Urinary bladder (tissue), 4 donors: ENCODE results near the gene PCSK7. TPM values are rescaled to one million over a fixed set of nuclear protein-coding genes. Genes with fewer than 3 reads are reported as not detected.

Source experiments
- DNase-seq: peaks from one replicate; pipeline ENCODE4 v3.0.0-alpha.2; 2015; ENCODE audit errors: extremely low spot score
- H3K27ac ChIP-seq: one replicate; pipeline ENCODE4 v1.5.1; 2013; ENCODE audit warnings: low read depth, mild to moderate bottlenecking, moderate library complexity
- H3K36me3 ChIP-seq: one replicate; pipeline ENCODE4 v1.6.1; 2013; ENCODE audit warnings: mild to moderate bottlenecking, moderate library complexity; ENCODE audit not compliant: insufficient read depth
- H3K4me1 ChIP-seq: one replicate; pipeline ENCODE4 v1.6.1; 2013; ENCODE audit warnings: mild to moderate bottlenecking, moderate library complexity; ENCODE audit not compliant: insufficient read depth
- H3K4me3 ChIP-seq: one replicate; pipeline ENCODE4 v1.5.1; 2013; ENCODE audit warnings: low read depth, low read length
- WGBS: extraction: QIAGEN DNeasy Blood & Tissue Kit; methylation state at CpG from one replicate; pipeline ENCODE4 v1.1.7; 2013; 5-methylcytosine and 5-hydroxymethylcytosine counted together
- polyA plus RNA-seq: library from polyadenylated mRNA; stranded (reverse); fragments of 200-250 nt; gene quantifications from one replicate; pipeline ENCODE4 v1.2.3, GENCODE V29; 2013
- small RNA-seq: library from RNA; depleted of rRNA; stranded (forward); fragments of <200 nt; gene quantifications from one replicate; pipeline ENCODE3, GENCODE V24; 2014
- total RNA-seq: library from RNA; depleted of rRNA; stranded (reverse); fragments of >200 nt; gene quantifications from one replicate; pipeline ENCODE4 v1.2.3, GENCODE V29; 2014
- donor health status: healthy with polysubstance abuse.
- donor health status: healthy.

Gene PCSK7
- total and polyA plus RNA-seq, 2 donors, result 23.7 to 45.6 TPM

DNA sequence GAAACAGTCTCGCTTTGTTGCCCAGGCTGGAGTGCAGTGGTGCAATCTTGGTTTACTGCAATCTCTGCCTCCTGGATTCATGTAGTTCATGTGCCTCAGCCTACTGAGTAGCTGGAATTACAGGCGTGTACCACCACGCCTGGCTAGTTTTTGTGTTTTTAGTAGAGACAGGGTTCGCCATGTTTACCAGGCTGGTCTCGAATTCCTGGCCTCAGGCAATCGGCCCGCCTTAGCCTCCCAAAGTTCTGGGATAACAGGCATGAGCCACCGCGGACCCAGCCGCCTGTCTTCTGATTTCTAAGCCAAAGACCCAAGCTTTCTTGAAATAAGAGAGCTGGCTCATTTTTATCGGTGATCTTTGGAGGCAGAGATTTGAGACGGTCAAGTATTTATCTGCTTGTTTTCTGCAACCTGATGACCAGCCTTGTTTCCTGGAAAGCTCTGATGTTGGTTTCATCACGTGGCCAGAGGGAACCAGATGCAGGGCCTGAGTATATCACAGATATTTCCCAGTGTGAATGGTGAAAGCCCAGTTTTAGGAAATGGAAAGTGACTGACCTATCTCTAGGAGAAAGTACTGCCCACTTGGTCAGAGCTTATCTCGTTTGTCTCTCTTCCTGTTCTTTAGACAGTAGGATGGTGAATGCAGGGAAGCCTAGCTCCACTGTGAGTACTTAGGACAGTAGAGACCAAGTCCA, 59.0 kb downstream of the PCSK7 start:
- WGBS, result 75% methylated on average over 14 of the region's 14 CpGs
- Histone ChIP-seq H3K4me1 (no peaks in the 10 kb centered on the region), H3K4me3 (no peak overlapping the region), H3K27ac (no peak overlapping the region), H3K36me3 (peaks cover 2% of the 10 kb centered on the region)
- no peak for DNase-seq

DNA sequence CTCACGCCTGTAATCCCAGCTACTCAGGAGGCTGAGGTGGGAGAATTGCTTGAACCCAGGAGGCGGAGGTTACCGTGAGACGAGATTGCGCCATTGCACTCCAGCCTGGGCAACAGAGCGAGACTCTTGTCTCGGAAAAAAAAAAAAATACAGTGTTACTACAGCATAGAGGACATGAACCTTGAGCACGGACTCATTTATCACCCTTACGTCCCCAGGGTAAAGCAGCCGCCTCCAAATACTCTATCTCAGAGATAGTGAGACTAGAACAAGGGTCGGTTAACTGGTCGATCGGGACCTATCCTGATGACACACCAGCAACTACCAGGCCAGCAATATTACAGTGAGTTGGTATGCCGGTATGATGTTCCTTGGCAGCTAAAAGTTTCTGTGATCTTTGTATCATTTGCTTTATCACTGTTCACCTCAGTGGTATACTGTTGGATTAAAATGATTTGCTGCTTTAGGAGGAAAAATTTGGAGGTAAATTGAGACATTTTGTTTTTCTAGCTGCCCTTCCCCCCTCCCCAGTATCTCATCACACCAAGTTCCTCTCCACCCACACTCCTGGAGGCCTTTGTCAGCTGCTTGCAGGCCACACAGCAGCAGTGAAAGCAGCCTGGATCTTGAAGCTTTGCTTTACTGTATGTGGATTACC, 60.3 kb downstream of the PCSK7 start:
- H3K4me3 ChIP-seq, result no peak overlapping the region
- H3K36me3 ChIP-seq, result peaks cover 6% of the 10 kb centered on the region
- 81% methylated on average over 14 of the region's 14 CpGs for WGBS
- H3K4me1 ChIP-seq, result no peaks in the 10 kb centered on the region
- DNase-seq, result no peak
- no peak overlapping the region for H3K27ac ChIP-seq

DNA sequence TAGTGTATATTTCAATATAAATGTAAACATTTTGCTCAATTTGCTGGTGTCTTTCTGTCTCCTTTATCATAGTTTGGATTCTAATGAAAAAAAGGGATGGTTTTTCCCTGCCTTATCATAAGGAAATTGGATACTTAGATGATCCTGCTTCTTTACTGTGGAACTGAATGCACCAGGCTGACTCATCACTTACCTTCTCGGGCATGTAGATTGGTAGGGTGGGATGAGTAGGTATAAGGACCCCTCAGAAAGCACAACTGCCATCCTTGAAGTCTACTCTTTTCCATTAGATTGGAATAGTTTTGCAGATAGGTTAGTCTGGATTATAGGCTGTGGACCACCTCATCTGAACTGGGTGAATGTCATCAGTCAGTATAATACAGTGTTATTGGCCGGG, 60.9 kb downstream of the PCSK7 start:
- DNase-seq, result no peak
- no peak overlapping the region for H3K27ac ChIP-seq

DNA sequence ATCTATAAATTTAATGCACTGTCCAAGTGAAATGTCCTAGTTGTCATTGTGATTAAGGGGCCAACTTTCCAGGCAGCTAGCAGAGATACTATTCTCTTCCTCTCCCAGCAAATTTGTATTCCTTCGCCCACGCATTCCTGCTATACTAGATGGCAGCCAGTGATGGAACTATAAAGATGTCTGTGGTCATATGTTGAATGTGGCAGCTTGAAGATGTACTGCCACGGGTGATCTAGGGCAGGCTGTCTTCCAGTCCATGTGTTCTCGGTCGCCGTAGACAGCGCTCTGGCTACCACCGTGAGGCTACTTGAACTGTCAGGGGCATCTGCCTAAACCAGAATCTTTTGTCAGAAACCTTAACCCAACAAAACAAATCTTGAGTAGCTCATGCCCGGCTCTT, 61.7 kb downstream of the PCSK7 start:
- H3K4me3 ChIP-seq, result no peak overlapping the region
- no peak for DNase-seq
- no peak overlapping the region for H3K27ac ChIP-seq
- H3K4me1 ChIP-seq, result no peaks in the 10 kb centered on the region
- H3K36me3 ChIP-seq, result peaks cover 8% of the 10 kb centered on the region
- WGBS, result 72% methylated on average over 9 of the region's 9 CpGs

More for the DNA sequence above, 60.9 kb downstream of the PCSK7 start:
- no peak overlapping the region for H3K4me3 ChIP-seq
- H3K4me1 ChIP-seq, result no peaks in the 10 kb centered on the region
- WGBS, result 90% methylated on average over 2 of the region's 2 CpGs
- H3K36me3 ChIP-seq, result peaks cover 8% of the 10 kb centered on the region

DNA sequence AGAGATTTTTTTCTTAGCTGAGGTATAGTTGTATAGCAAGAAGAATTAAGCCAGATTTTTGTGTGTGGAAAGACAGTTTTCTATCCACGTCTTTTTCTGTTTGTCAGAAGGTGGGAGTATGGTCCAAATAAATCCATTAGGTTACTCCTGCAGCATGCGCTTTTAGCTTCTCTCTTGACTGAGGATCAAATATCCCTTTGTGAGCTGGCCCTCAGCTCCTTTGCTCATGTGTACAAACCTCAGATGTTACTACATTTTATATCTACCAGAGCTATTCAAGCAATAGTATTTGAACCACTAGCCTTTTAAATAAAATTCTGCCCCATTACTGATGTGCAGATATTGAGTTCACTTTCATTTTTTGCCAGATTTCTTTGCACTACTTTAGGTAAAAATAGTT, 62.1 kb downstream of the PCSK7 start:
- Histone ChIP-seq H3K27ac (no peak overlapping the region), H3K4me3 (no peak overlapping the region), H3K4me1 (no peaks in the 10 kb centered on the region), H3K36me3 (peaks cover 8% of the 10 kb centered on the region)
- WGBS, result 80% methylated on average over 2 of the region's 2 CpGs
- no peak for DNase-seq

DNA sequence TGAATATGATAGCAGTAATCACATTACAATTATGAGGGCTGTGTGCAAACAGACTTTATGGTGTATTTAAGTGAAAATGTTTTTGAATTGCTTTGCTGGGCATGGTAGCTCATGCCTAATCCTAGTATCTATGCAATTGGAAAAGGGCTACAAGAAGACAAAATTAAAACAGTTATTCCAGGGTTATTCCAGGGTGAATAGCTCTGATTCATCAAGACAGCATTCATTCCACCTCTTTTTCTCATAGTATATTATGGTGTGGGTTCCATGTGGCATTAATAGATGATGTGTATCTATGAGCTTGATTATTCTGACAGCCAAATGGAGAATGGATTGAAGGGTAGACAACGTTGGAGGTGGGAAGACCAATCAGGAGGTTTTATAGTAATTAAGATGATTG, 65.4 kb downstream of the PCSK7 start:
- Histone ChIP-seq H3K27ac (no peak overlapping the region), H3K36me3 (peaks cover 8% of the 10 kb centered on the region), H3K4me3 (no peak overlapping the region), H3K4me1 (no peaks in the 10 kb centered on the region)
- no peak for DNase-seq
- WGBS, result 58% methylated on average over 1 of the region's 1 CpG

DNA sequence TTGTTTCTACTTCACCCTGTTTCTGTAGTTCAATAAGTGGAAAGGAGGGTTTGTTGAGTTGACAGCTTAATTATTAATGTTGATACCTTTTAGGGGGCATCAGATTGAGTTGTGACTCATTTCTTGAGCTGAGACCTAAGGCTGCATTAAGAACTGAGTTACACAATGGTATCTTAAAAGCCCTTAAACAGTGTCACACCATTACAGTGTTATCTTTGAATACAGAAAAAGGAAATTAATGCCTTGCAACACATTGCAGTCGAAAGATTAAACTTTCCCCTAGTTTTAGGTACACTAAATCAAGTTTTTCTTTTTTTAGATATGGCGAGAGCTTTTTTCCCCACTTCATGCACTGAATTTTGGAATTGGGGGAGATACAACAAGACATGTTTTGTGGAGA, 71.0 kb downstream of the PCSK7 start:
- DNase-seq, result no peak

DNA sequence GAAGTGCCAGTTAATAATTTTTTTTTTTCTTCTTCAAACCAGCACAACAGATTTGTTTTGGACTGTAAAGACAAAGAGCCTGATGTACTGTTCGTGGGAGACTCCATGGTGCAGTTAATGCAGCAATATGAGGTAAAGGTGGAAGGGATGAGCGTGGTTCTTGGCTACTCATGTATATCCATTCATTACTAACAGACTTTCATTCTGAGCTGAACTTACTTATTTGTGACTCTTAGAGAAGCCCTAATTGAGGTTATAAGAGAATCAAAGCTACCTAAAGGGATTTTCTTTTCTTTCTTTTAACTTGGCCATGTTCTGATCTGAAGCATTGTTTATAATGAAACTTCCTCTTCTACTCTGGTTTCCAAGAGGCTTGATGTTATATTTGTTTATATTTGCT, 72.0 kb downstream of the PCSK7 start:
- 88% methylated on average over 2 of the region's 2 CpGs for WGBS
- Histone ChIP-seq H3K36me3 (peaks cover 4% of the 10 kb centered on the region), H3K4me1 (no peaks in the 10 kb centered on the region), H3K27ac (no peak overlapping the region), H3K4me3 (no peak overlapping the region)
- no peak for DNase-seq

More for the DNA sequence above, 71.0 kb downstream of the PCSK7 start:
- Histone ChIP-seq H3K27ac (no peak overlapping the region), H3K4me1 (no peaks in the 10 kb centered on the region), H3K4me3 (no peak overlapping the region), H3K36me3 (peaks cover 2% of the 10 kb centered on the region)
- whole genome bisulfite sequencing, result 90% methylated on average over 2 of the region's 2 CpGs

DNA sequence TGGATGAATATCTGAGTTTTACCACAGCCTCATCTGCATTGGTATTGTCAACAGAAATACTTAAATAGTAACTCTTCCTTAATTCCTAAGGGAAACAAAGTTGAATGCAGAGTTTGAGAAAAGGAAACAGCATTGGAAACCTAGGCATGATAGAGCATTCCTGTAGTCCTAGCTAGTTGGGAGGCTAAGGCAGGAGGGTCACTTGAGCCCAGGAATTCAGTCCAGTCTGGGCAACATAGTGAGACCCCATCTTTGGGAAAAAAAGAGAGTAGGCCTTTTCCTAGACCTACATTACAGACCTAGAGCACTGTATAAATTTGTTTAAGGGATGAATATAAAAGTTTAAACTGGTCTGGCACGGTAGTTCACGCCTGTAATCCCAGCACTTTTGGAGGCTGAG, 74.4 kb downstream of the PCSK7 start:
- no peaks in the 10 kb centered on the region for H3K4me1 ChIP-seq
- no peak overlapping the region for H3K27ac ChIP-seq
- DNase-seq, result no peak
- WGBS, result 93% methylated on average over 2 of the region's 2 CpGs
- no peak overlapping the region for H3K4me3 ChIP-seq
- peaks cover 3% of the 10 kb centered on the region for H3K36me3 ChIP-seq

DNA sequence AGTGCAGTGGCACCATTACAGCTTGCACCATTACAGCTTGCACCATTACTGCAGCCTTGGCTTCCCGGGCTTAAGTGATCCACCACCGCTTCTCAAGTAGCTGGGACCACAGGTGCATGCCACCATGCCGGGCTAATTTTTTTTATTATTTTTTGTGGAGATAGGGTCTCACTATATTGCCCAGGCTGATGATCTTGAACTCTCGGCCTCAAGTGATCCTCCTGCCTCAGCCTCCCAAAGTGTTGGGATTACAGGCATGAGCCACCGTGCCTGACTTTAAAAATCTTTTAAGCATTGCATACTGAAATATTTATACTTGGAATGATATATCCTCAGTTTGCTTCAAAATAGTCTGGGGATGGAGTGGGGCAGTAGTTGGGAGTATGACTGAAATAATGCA, 77.4 kb downstream of the PCSK7 start:
- H3K4me1 ChIP-seq, result no peaks in the 10 kb centered on the region
- H3K27ac ChIP-seq, result no peak overlapping the region
- peaks cover 3% of the 10 kb centered on the region for H3K36me3 ChIP-seq
- H3K4me3 ChIP-seq, result no peak overlapping the region
- 97% methylated on average over 5 of the region's 5 CpGs for WGBS
- DNase-seq, result no peak

Small RNA genes within 50 kb of the gene (small RNA-seq; reads per million reads assigned to genes)
- gene RF00564, result not detected

Other genes starting within 250 kb of the PCSK7 start
- gene SIK3, start 133.6 kb downstream of the PCSK7 start, total RNA-seq, result 24.0 TPM
- gene SIK3, start 133.6 kb downstream of the PCSK7 start, polyA plus RNA-seq, result 17.2 TPM
- gene PAFAH1B2, start 87.8 kb downstream of the PCSK7 start, total RNA-seq, result 115 TPM
- 23.9 TPM for gene PAFAH1B2, start 87.8 kb downstream of the PCSK7 start, polyA plus RNA-seq
- 19.6 TPM for gene SIDT2, start 53.3 kb downstream of the PCSK7 start, total RNA-seq
- 31.6 TPM for gene SIDT2, start 53.3 kb downstream of the PCSK7 start, polyA plus RNA-seq
- 2,727 TPM for gene TAGLN, start 32.7 kb downstream of the PCSK7 start, total RNA-seq
- 17,163 TPM for gene TAGLN, start 32.7 kb downstream of the PCSK7 start, polyA plus RNA-seq
- 15.2 TPM for gene RNF214, start 598 bp upstream of the PCSK7 start, total RNA-seq
- 14.5 TPM for gene RNF214, start 598 bp upstream of the PCSK7 start, polyA plus RNA-seq
- 4.5 TPM for gene BACE1-AS, start 59.3 kb upstream of the PCSK7 start, total RNA-seq
- 6.0 TPM for gene BACE1-AS, start 59.3 kb upstream of the PCSK7 start, polyA plus RNA-seq
- gene BACE1, start 84.2 kb upstream of the PCSK7 start, total RNA-seq, result 19.1 TPM
- gene BACE1, start 84.2 kb upstream of the PCSK7 start, polyA plus RNA-seq, result 20.0 TPM
- 29.0 TPM for gene CEP164, start 95.8 kb upstream of the PCSK7 start, total RNA-seq
- 17.5 TPM for gene CEP164, start 95.8 kb upstream of the PCSK7 start, polyA plus RNA-seq